Activated naive CD8-positive, alpha-beta T cell (primary cell): ENCODE measurements around the gene GAL.

Experiments
- H3K27ac Mint-ChIP-seq: one replicate; pipeline ENCODE4 v1.8.0; 2021; ENCODE audit warnings: mixed read lengths
- H3K27me3 Mint-ChIP-seq: one replicate; pipeline ENCODE4 v1.8.0; 2021; ENCODE audit warnings: mixed read lengths
- H3K36me3 Mint-ChIP-seq: one replicate; pipeline ENCODE4 v1.8.0; 2021; ENCODE audit warnings: mixed read lengths
- H3K4me1 Mint-ChIP-seq: one replicate; pipeline ENCODE4 v1.8.0; 2021; ENCODE audit warnings: low read depth, mixed read lengths
- H3K4me3 Mint-ChIP-seq: one replicate; pipeline ENCODE4 v1.8.0; 2021; ENCODE audit warnings: mild to moderate bottlenecking, mixed read lengths
- H3K9me3 Mint-ChIP-seq: one replicate; pipeline ENCODE4 v1.8.0; 2021; ENCODE audit warnings: low read depth, mixed read lengths

Gene GAL

DNA sequence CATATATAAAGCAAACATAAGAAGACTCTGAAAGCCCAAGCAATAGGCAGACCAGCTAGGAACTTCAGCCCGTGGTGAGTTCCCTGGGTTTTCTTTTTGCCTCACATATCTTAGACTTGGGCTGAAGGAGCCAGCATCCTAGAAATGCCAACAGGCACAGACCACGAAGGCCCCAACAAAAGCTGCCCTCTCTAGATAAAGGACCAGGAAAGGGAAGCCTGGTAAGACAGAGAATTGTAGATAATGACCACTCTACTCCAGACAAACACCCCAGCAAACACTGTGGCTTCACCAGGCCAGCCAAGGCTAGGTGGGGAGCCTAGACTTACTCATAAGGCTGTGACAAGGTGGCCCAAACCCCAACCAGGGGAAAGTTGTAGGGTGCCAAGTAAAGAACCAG, 11.2 kb downstream of the GAL start:
- Mint-ChIP-seq H3K4me3 (no peak overlapping the region), H3K27me3 (peaks cover 3% of the 10 kb centered on the region), H3K9me3 (peaks cover 5% of the 10 kb centered on the region), H3K27ac (no peak overlapping the region), H3K36me3 (peaks cover 7% of the 10 kb centered on the region), H3K4me1 (peaks cover 12% of the 10 kb centered on the region)

GRCh38 chr11:68698993-68699392, 14.6 kb downstream of the GAL start:
- Mint-ChIP-seq H3K4me3 (no peak overlapping the region), H3K27me3 (peaks cover 4% of the 10 kb centered on the region), H3K27ac (no peak overlapping the region), H3K4me1 (no peaks in the 10 kb centered on the region), H3K9me3 (peaks cover 5% of the 10 kb centered on the region), H3K36me3 (peaks cover 7% of the 10 kb centered on the region)

- H3K27me3 Mint-ChIP-seq = peaks cover 1% of the 10 kb centered on the region
- no peak overlapping the region for H3K4me3 Mint-ChIP-seq
- no peaks in the 10 kb centered on the region for H3K9me3 Mint-ChIP-seq
- no peaks in the 10 kb centered on the region for H3K4me1 Mint-ChIP-seq
- H3K27ac Mint-ChIP-seq = no peak overlapping the region
- no peaks in the 10 kb centered on the region for H3K36me3 Mint-ChIP-seq
Measured at GRCh38 chr11:68704887-68705286, 20.5 kb downstream of the GAL start.

DNA sequence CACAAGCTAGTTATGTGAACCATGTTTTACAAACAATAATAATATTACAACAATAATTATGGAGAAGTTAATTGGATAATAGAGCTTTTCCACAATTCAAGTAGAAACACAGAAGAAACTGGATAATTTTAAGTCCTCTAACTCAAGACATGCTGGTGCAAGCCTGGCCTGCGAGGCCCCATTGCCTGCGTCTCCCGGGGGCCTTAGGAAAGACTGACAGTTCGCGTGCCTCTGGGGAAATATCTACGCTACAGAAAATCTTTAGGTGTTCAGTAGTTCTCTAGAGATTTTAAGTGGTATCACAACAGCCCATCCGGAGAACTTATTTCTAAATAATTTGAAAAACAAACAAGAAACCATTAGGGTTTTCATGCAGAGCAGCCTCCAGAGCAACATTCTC, 23.2 kb downstream of the GAL start:
- no peaks in the 10 kb centered on the region for H3K27me3 Mint-ChIP-seq
- H3K9me3 Mint-ChIP-seq = no peaks in the 10 kb centered on the region
- no peak overlapping the region for H3K27ac Mint-ChIP-seq
- peaks cover 4% of the 10 kb centered on the region for H3K36me3 Mint-ChIP-seq
- H3K4me3 Mint-ChIP-seq = no peak overlapping the region
- no peaks in the 10 kb centered on the region for H3K4me1 Mint-ChIP-seq

GRCh38 chr11:68709062-68709461, 24.7 kb downstream of the GAL start:
- Mint-ChIP-seq H3K27me3 (no peaks in the 10 kb centered on the region), H3K4me3 (no peak overlapping the region), H3K4me1 (no peaks in the 10 kb centered on the region), H3K27ac (no peak overlapping the region), H3K36me3 (peaks cover 4% of the 10 kb centered on the region), H3K9me3 (no peaks in the 10 kb centered on the region)

- no peaks in the 10 kb centered on the region for H3K9me3 Mint-ChIP-seq
- H3K27me3 Mint-ChIP-seq = no peaks in the 10 kb centered on the region
- H3K27ac Mint-ChIP-seq = no peak overlapping the region
- H3K36me3 Mint-ChIP-seq = peaks cover 4% of the 10 kb centered on the region
- H3K4me3 Mint-ChIP-seq = no peak overlapping the region
- no peaks in the 10 kb centered on the region for H3K4me1 Mint-ChIP-seq
Measured at GRCh38 chr11:68710409-68710808, 26.1 kb downstream of the GAL start.

- Mint-ChIP-seq H3K9me3 (no peaks in the 10 kb centered on the region), H3K27me3 (no peaks in the 10 kb centered on the region), H3K27ac (no peak overlapping the region), H3K4me3 (no peak overlapping the region), H3K4me1 (no peaks in the 10 kb centered on the region), H3K36me3 (peaks cover 4% of the 10 kb centered on the region)
Measured at GRCh38 chr11:68711114-68711513, 26.8 kb downstream of the GAL start.

DNA sequence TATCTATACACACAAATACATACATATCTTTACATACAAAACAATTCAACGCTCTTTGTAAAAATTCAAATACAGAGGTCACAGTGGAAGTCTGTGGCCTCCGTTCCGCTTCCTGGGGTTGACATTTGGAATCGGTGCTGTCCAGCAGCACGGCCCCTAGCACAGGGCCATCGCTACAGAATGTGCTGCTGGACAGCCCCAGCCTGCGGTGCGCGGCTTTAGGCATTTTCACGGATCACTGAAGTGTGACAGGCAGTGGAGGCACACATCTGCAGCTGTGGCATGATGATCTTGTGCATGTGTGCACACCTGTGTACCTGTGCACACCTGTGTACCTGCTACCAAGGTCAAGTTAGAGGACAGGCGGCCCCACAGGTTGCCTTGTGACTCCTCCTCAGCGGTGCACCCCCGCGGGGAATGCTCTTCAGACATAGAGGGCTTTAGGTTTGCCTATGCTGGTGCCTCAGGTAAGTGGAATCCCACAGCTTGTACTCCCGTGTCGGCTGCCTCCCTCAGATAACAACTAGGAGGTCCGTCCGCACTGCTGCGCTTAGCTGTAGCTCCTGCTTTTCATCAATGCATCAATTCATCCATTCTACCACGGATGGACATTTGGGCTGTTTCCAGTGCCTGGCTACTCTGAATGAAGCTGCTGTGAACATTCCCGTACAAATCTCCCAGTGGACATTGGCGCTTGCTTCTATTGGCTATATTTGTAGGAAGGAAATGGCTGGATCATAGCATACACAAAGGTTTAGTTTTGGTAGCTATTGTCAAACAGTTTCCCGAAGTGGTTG, 29.9 kb downstream of the GAL start:
- H3K4me1 Mint-ChIP-seq = no peaks in the 10 kb centered on the region
- H3K27me3 Mint-ChIP-seq = no peaks in the 10 kb centered on the region
- H3K36me3 Mint-ChIP-seq = peaks cover 10% of the 10 kb centered on the region
- H3K4me3 Mint-ChIP-seq = no peak overlapping the region
- H3K27ac Mint-ChIP-seq = no peak overlapping the region
- no peaks in the 10 kb centered on the region for H3K9me3 Mint-ChIP-seq

GRCh38 chr11:68715456-68716122, 31.2 kb downstream of the GAL start:
- H3K36me3 Mint-ChIP-seq = peaks cover 19% of the 10 kb centered on the region
- H3K4me1 Mint-ChIP-seq = no peaks in the 10 kb centered on the region
- no peak overlapping the region for H3K4me3 Mint-ChIP-seq
- no peak overlapping the region for H3K27ac Mint-ChIP-seq
- H3K9me3 Mint-ChIP-seq = peaks cover 5% of the 10 kb centered on the region
- H3K27me3 Mint-ChIP-seq = no peaks in the 10 kb centered on the region

DNA sequence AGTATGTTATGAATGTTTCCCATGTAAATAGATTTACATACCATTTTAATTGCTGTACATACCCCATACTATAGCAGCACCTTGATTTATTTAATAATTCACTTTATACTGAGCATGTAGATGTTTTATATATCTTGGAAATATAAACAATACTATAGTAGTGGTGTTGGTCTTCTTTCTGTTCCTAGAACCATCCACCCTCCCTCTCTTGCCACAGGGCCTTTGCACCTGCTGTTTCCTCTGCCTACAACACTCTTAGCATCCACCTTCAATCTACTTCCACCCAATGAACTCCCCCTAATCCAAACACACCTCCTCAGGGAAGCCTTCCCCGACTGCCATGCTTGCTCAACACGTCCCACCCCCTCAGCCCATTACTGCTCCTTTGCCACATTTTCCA, 36.7 kb downstream of the GAL start:
- Mint-ChIP-seq H3K36me3 (peaks cover 23% of the 10 kb centered on the region), H3K27me3 (no peaks in the 10 kb centered on the region), H3K4me1 (no peaks in the 10 kb centered on the region), H3K9me3 (peaks cover 5% of the 10 kb centered on the region), H3K4me3 (no peak overlapping the region), H3K27ac (no peak overlapping the region)

DNA sequence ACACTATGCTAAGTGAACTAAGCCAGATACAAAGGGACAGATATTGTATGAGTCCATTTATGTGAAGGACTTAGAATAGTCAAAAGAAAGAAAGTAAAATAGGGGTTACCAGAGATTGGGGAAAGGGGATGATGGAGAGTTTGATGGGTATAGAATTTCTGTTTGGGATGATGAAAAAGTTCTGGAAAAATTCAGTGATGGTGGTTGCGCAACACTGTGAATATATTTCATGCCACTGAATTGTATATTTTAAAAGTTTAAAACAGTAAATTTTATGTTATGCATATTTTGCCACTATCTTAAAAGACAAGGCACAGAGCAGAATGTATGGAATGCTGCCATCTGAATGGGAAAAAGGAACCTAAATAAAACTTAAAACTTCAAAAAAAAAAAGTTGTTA, 37.8 kb downstream of the GAL start:
- Mint-ChIP-seq H3K9me3 (peaks cover 5% of the 10 kb centered on the region), H3K27me3 (no peaks in the 10 kb centered on the region), H3K36me3 (peaks cover 23% of the 10 kb centered on the region), H3K4me3 (no peak overlapping the region), H3K4me1 (no peaks in the 10 kb centered on the region), H3K27ac (no peak overlapping the region)

- H3K27me3 Mint-ChIP-seq = no peaks in the 10 kb centered on the region
- no peaks in the 10 kb centered on the region for H3K4me1 Mint-ChIP-seq
- no peak overlapping the region for H3K27ac Mint-ChIP-seq
- peaks cover 16% of the 10 kb centered on the region for H3K36me3 Mint-ChIP-seq
- H3K9me3 Mint-ChIP-seq = peaks cover 5% of the 10 kb centered on the region
- no peak overlapping the region for H3K4me3 Mint-ChIP-seq
Measured at GRCh38 chr11:68724293-68724692, 39.9 kb downstream of the GAL start.

DNA sequence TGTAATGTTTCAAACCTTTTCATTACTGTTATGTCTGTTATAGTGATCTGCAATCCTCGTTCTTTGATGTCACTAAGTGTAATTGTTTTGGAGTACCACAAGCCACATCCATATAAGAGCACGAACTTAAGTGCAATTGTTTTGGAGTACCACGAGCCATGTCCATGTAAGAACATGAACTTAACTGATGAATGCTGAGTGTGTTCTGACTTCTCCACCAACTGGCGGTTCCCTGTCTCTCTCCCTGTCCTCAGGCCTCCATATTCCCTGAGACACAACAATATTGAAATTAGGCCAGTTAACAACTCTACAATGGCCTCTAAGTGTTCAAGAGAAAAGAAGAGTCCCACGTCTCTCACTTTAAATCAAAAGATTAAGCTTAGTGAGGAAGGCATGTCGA, 43.4 kb downstream of the GAL start:
- no peaks in the 10 kb centered on the region for H3K9me3 Mint-ChIP-seq

DNA sequence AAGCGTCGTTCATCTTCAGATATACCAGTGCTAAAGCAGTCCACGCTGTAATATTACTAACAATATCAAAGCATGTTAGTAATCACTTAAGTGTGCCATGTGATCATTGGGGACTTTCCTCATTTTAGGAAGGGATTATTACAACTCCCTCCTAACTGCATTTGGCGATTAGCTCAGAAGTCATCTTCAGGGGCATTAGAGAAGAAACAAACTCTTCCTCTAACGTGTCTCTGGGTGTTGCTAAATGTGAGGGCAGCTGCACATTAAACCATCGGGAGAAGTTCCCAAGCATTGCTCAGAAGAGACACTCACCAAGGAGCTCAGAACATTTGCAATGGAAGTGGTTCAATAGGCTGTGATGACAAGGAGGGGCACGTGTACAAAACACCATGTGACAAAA, 49.8 kb downstream of the GAL start:
- Mint-ChIP-seq H3K27ac (no peak overlapping the region), H3K4me1 (no peaks in the 10 kb centered on the region), H3K27me3 (no peaks in the 10 kb centered on the region), H3K36me3 (no peaks in the 10 kb centered on the region), H3K4me3 (no peak overlapping the region), H3K9me3 (no peaks in the 10 kb centered on the region)

More for the DNA sequence above, 43.4 kb downstream of the GAL start:
- H3K4me3 Mint-ChIP-seq = no peak overlapping the region
- H3K27me3 Mint-ChIP-seq = no peaks in the 10 kb centered on the region
- no peaks in the 10 kb centered on the region for H3K4me1 Mint-ChIP-seq
- H3K27ac Mint-ChIP-seq = no peak overlapping the region
- H3K36me3 Mint-ChIP-seq = no peaks in the 10 kb centered on the region

DNA sequence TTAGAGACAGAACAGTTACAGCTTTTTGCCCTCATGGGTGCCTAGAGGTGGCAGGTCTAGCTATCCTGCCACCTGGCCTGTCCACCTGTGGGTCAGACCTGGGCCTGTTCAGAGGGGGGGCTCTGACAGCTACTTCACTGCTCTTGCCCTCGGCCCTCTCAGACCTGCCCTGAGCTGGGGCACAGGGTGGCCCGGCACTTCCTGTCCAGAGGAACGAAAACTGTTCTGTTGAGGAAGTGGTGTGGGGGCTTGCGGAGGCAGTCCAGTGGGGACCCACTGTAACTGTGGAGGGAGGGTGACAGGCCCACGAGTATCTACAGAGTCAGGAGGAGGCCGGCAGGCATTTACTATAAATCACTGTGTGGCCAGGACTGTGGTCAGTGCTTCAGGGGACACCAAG, 50.8 kb downstream of the GAL start:
- no peaks in the 10 kb centered on the region for H3K27me3 Mint-ChIP-seq
- H3K9me3 Mint-ChIP-seq = no peaks in the 10 kb centered on the region
- H3K27ac Mint-ChIP-seq = no peak overlapping the region
- H3K36me3 Mint-ChIP-seq = no peaks in the 10 kb centered on the region
- H3K4me3 Mint-ChIP-seq = no peak overlapping the region
- no peaks in the 10 kb centered on the region for H3K4me1 Mint-ChIP-seq

DNA sequence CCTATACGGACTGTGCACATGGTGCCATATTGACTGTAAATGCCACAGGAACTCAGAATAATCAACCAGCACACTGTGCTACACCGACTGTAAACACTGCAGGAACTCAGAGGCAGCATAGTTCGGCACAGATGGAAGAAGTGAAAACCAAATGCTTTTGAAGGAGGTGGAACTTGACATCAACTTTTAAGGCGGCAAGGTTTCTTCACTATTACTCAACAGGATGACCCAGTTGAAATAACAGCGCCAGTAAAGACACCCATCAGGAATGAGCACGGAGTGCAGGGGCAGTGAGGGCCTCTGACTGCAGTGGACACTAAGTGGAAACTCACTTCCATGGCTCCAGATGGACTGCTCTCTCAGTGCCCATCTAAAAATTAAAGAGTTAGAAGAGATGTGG, 51.3 kb downstream of the GAL start:
- Mint-ChIP-seq H3K4me1 (no peaks in the 10 kb centered on the region), H3K27me3 (no peaks in the 10 kb centered on the region), H3K36me3 (no peaks in the 10 kb centered on the region), H3K9me3 (no peaks in the 10 kb centered on the region), H3K4me3 (no peak overlapping the region), H3K27ac (no peak overlapping the region)
